Activated CD8-positive, alpha-beta T cell treated with anti-CD3 and anti-CD28 coated beads, Interleukin-2, amount 10 ng/mL, durations not matched to agents 7 days and 5 days (primary cell): ENCODE measurements around the gene FCRL5. TPM values are rescaled to one million over a fixed set of nuclear protein-coding genes. Genes with fewer than 3 reads are reported as not detected.

Experiments
- ATAC-seq: fragments of 150-1000 bp; cut with Tn5 transposase; one replicate; pipeline ENCODE4 v1.10.0; 2021; ENCODE audit warnings: moderate library complexity
- CTCF ChIA-PET: fragments of 350-600 bp; sonication (Branson Sonifier 250); formaldehyde crosslinking; loops from one replicate; lab custom pipeline; 2021; ENCODE audit warnings: antibody characterized with exemption; lab: Charles Lee
- POLR2A ChIA-PET: fragments of 350-600 bp; sonication (Branson Sonifier 250); formaldehyde crosslinking; loops from one replicate; lab custom pipeline; 2021; ENCODE audit warnings: antibody characterized with exemption; lab: Charles Lee
- DNase-seq: peaks from one replicate; pipeline ENCODE4 v3.0.0-alpha.2; 2020
- H3K27ac Mint-ChIP-seq: one replicate; pipeline ENCODE4 v1.8.0; 2021; ENCODE audit warnings: mild to moderate bottlenecking, mixed read lengths
- H3K27me3 Mint-ChIP-seq: one replicate; pipeline ENCODE4 v1.8.0; 2021; ENCODE audit warnings: low read depth, mixed read lengths
- H3K36me3 Mint-ChIP-seq: one replicate; pipeline ENCODE4 v1.8.0; 2021; ENCODE audit warnings: low read depth, mixed read lengths
- H3K4me1 Mint-ChIP-seq: one replicate; pipeline ENCODE4 v1.8.0; 2021; ENCODE audit warnings: low read depth, mixed read lengths
- H3K4me3 Mint-ChIP-seq: one replicate; pipeline ENCODE4 v1.8.0; 2021; ENCODE audit warnings: mild to moderate bottlenecking, mixed read lengths
- H3K9me3 Mint-ChIP-seq: one replicate; pipeline ENCODE4 v1.8.0; 2022; ENCODE audit warnings: mixed read lengths; ENCODE audit not compliant: insufficient read depth
- total RNA-seq, 2 experiments: library from RNA; stranded (reverse); gene quantifications; one replicate each; pipeline ENCODE4 v1.2.3, GENCODE V29; 2021

Gene FCRL5
- total RNA-seq, 2 experiments from 2014 or later, result 0.10 to 0.11 TPM

GRCh38 chr1:157520386-157520935 lies 31.9 kb downstream of the FCRL5 start:
- Mint-ChIP-seq H3K4me3 (no peak overlapping the region), H3K27me3 (peaks cover 6% of the 10 kb centered on the region), H3K4me1 (peaks cover 6% of the 10 kb centered on the region), H3K27ac (no peak overlapping the region), H3K9me3 (no peaks in the 10 kb centered on the region), H3K36me3 (no peaks in the 10 kb centered on the region)
- POLR2A ChIA-PET, result no interaction called here
- CTCF ChIA-PET, result no interaction called here
- no peak for DNase-seq
- ATAC-seq, result no peak

DNA sequence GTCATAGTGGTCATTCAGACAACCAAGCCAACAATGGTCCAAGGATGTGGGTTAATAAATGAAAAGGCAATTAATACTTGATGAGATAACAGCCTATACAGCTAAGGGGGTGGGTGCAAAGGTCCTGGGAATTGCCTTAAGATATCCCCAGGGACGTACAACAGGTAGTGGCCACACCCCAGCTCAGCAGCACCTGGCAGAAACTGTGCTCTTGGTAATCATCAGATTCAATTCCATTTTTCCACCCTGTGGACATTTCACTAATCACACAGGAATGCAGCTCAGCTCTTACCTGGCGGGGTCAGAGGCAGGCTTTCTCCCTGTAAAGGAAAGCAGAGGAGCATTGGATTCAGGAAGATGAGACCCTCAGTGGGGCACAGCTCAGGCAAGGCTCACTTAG lies 32.9 kb downstream of the FCRL5 start:
- Mint-ChIP-seq H3K27ac (no peak overlapping the region), H3K4me1 (peaks cover 6% of the 10 kb centered on the region), H3K4me3 (no peak overlapping the region), H3K27me3 (peaks cover 6% of the 10 kb centered on the region), H3K9me3 (no peaks in the 10 kb centered on the region), H3K36me3 (no peaks in the 10 kb centered on the region)
- POLR2A ChIA-PET, result no interaction called here
- DNase-seq, result no peak
- CTCF ChIA-PET, result no interaction called here
- no peak for ATAC-seq

DNA sequence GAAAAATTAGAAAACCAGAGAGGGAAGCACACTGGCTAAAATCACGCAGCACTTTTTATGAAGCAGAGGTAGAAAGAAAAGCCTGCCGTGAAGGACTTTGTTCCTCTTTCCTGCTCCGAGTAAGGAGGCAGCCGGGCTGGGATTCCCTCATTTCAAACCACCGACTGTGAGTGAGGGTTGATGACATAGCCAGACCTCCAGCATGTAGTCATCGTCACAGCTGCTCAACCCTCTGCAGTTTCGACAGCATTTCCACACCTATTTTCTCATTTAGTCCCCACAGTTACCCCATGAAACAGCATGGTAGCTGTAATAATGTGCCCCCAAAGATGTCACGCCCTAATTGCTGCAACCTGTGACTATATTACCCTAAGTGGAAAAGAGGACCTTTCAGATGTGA lies 35.3 kb downstream of the FCRL5 start:
- Mint-ChIP-seq H3K4me1 (peaks cover 6% of the 10 kb centered on the region), H3K36me3 (no peaks in the 10 kb centered on the region), H3K27ac (no peak overlapping the region), H3K9me3 (no peaks in the 10 kb centered on the region), H3K4me3 (no peak overlapping the region), H3K27me3 (peaks cover 2% of the 10 kb centered on the region)
- ChIA-PET POLR2A (no interaction called here), CTCF (no interaction called here)
- ATAC-seq (no peak), DNase-seq (no peak)

DNA sequence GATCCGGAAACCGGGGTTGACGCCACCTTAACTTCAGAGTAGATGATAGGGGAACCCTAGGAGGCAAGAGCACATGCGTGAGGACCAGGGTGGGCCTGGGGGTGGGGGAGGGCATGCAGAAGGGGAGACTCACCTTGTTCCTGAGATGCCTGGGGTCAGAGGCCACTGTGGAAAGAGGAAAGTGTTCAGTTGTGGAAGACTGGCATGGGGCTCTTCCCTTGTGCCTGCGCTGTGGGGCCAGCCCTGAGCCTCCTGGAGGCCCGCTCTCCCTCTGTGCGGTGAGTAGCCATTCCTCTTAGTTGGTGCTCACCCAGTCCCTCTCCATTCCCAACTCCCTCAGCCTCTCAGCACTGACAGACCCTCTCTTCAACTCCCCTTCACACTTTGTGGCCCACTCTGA lies 36.6 kb downstream of the FCRL5 start:
- H3K27me3 Mint-ChIP-seq, result peaks cover 2% of the 10 kb centered on the region
- DNase-seq, result no peak
- ChIA-PET POLR2A (no interaction called here), CTCF (no interaction called here)
- H3K4me3 Mint-ChIP-seq, result no peak overlapping the region
- no peak for ATAC-seq
- H3K36me3 Mint-ChIP-seq, result no peaks in the 10 kb centered on the region
- H3K9me3 Mint-ChIP-seq, result no peaks in the 10 kb centered on the region
- no peak overlapping the region for H3K27ac Mint-ChIP-seq
- H3K4me1 Mint-ChIP-seq, result peaks cover 8% of the 10 kb centered on the region

GRCh38 chr1:157515141-157515540 lies 37.2 kb downstream of the FCRL5 start:
- Mint-ChIP-seq H3K27me3 (peaks cover 2% of the 10 kb centered on the region), H3K36me3 (no peaks in the 10 kb centered on the region), H3K4me1 (peaks cover 8% of the 10 kb centered on the region), H3K4me3 (no peak overlapping the region), H3K27ac (no peak overlapping the region), H3K9me3 (no peaks in the 10 kb centered on the region)
- ATAC-seq (no peak), DNase-seq (no peak)
- CTCF ChIA-PET, result no interaction called here
- POLR2A ChIA-PET, result no interaction called here

DNA sequence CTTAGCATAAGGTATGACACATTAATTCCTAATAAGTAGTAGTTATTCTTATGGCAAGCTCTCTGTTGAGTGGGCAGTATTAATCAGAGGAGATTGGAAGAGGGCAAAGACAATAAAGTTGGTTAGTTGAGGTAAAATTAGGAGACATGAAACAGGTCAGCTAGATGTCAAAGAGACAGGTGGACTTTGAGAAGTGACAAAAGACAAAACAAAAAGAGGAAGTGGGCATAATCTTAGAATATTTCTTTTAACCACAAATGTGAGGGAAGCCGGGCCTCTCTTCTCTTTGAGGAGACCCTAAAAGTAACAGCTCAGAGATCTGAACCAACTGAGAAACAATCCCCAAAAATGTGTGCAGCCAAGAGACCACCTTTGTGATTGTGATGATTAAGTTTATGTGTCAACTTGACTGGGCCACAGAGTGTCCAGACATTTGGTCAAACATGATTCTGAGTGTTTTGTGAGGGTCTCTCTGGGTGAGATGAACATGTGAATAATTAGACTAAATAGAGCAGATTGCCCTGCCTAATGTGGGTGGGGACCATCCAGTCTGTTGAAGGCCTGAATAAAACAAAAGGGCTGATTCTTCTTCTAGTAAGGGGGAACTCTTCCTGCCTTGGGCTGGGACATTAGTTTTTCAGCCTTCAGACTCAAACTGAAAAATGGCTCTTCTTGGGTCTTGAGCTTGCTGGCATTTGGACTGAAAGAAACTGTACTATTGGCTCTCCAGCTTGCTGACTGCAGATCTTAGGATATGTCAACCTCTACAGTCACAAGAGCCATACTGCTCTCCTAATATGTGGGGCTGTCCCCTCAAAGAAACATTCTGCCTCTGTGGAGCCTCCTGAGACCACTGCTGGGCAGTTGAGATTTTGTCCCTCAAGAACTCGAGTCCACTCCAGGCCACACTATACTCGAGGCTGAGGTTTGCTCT lies 40.0 kb downstream of the FCRL5 start:
- ChIA-PET POLR2A (no interaction called here), CTCF (interaction anchor here (0.9 to 1.3 kb wide), 3 partner anchors 17 to 356 kb away, joined by 3 to 4 read pairs (median 3); no protein-coding TSS in a partner anchor)
- DNase-seq (no peak), ATAC-seq (no peak)
- Mint-ChIP-seq H3K4me3 (no peak overlapping the region), H3K9me3 (no peaks in the 10 kb centered on the region), H3K27me3 (peaks cover 6% of the 10 kb centered on the region), H3K36me3 (no peaks in the 10 kb centered on the region), H3K27ac (no peak overlapping the region), H3K4me1 (peaks cover 8% of the 10 kb centered on the region)

- no peak overlapping the region for H3K27ac Mint-ChIP-seq
Measured at GRCh38 chr1:157509546-157510232, 42.6 kb downstream of the FCRL5 start.

GRCh38 chr1:157505481-157506272 lies 46.6 kb downstream of the FCRL5 start:
- peak; percentile 88 for ATAC-seq
- H3K4me3 Mint-ChIP-seq, result no peak overlapping the region
- CTCF ChIA-PET, result interaction anchor here (0.8 to 2.2 kb wide), 10 partner anchors 10 to 309 kb away, joined by 3 to 20 read pairs (median 4); no protein-coding TSS in a partner anchor
- POLR2A ChIA-PET, result no interaction called here
- no peaks in the 10 kb centered on the region for H3K4me1 Mint-ChIP-seq
- no peak overlapping the region for H3K27ac Mint-ChIP-seq
- DNase-seq, result peak; percentile 51
- H3K9me3 Mint-ChIP-seq, result no peaks in the 10 kb centered on the region
- no peaks in the 10 kb centered on the region for H3K36me3 Mint-ChIP-seq
- peaks cover 13% of the 10 kb centered on the region for H3K27me3 Mint-ChIP-seq

More at GRCh38 chr1:157509546-157510232, 42.6 kb downstream of the FCRL5 start:
- no peak for ATAC-seq
- CTCF ChIA-PET, result interaction anchor here (1.3 kb wide), 1 partner anchor 353 kb away, joined by 3 read pairs; no protein-coding TSS in a partner anchor
- Mint-ChIP-seq H3K36me3 (no peaks in the 10 kb centered on the region), H3K4me3 (no peak overlapping the region), H3K4me1 (peaks cover 8% of the 10 kb centered on the region), H3K9me3 (no peaks in the 10 kb centered on the region), H3K27me3 (peaks cover 6% of the 10 kb centered on the region)
- POLR2A ChIA-PET, result no interaction called here
- no peak for DNase-seq

GRCh38 chr1:157504646-157505045 lies 47.7 kb downstream of the FCRL5 start:
- Mint-ChIP-seq H3K4me3 (no peak overlapping the region), H3K27me3 (peaks cover 18% of the 10 kb centered on the region), H3K36me3 (no peaks in the 10 kb centered on the region), H3K4me1 (no peaks in the 10 kb centered on the region), H3K27ac (no peak overlapping the region), H3K9me3 (no peaks in the 10 kb centered on the region)
- CTCF ChIA-PET, result interaction anchor here (1.3 to 2.2 kb wide), 5 partner anchors 9 to 244 kb away, joined by 3 to 20 read pairs (median 5); no protein-coding TSS in a partner anchor
- DNase-seq (no peak), ATAC-seq (no peak)
- POLR2A ChIA-PET, result no interaction called here

GRCh38 chr1:157499521-157499920 lies 52.8 kb downstream of the FCRL5 start:
- POLR2A ChIA-PET, result no interaction called here
- peaks cover 22% of the 10 kb centered on the region for H3K27me3 Mint-ChIP-seq
- no peaks in the 10 kb centered on the region for H3K9me3 Mint-ChIP-seq
- H3K4me1 Mint-ChIP-seq, result no peaks in the 10 kb centered on the region
- no peak overlapping the region for H3K4me3 Mint-ChIP-seq
- DNase-seq, result no peak
- H3K27ac Mint-ChIP-seq, result no peak overlapping the region
- ATAC-seq, result no peak
- no peaks in the 10 kb centered on the region for H3K36me3 Mint-ChIP-seq
- CTCF ChIA-PET, result interaction anchor here (1.1 kb wide), 1 partner anchor 303 kb away, joined by 3 read pairs; no protein-coding TSS in a partner anchor

- ChIA-PET POLR2A (no interaction called here), CTCF (interaction anchor here (1.1 kb wide), 1 partner anchor 302 kb away, joined by 3 read pairs; no protein-coding TSS in a partner anchor)
- ATAC-seq, result no peak
- H3K9me3 Mint-ChIP-seq, result no peaks in the 10 kb centered on the region
- H3K4me1 Mint-ChIP-seq, result no peaks in the 10 kb centered on the region
- H3K4me3 Mint-ChIP-seq, result no peak overlapping the region
- H3K27ac Mint-ChIP-seq, result no peak overlapping the region
- H3K27me3 Mint-ChIP-seq, result peaks cover 28% of the 10 kb centered on the region
- no peaks in the 10 kb centered on the region for H3K36me3 Mint-ChIP-seq
- no peak for DNase-seq
Measured at GRCh38 chr1:157498736-157499090, 53.6 kb downstream of the FCRL5 start.
